ENCODE data around the gene ACSF2. TPM values are rescaled to one million over a fixed set of nuclear protein-coding genes. Genes with fewer than 3 reads are reported as not detected.

The ACSF2 gene
- total and polyA plus RNA-seq, 2 of the 13 experiments (the other 11 are each of a cell fraction or from before 2014, with no cell fraction given): 87.3 to 109 TPM

DNA sequence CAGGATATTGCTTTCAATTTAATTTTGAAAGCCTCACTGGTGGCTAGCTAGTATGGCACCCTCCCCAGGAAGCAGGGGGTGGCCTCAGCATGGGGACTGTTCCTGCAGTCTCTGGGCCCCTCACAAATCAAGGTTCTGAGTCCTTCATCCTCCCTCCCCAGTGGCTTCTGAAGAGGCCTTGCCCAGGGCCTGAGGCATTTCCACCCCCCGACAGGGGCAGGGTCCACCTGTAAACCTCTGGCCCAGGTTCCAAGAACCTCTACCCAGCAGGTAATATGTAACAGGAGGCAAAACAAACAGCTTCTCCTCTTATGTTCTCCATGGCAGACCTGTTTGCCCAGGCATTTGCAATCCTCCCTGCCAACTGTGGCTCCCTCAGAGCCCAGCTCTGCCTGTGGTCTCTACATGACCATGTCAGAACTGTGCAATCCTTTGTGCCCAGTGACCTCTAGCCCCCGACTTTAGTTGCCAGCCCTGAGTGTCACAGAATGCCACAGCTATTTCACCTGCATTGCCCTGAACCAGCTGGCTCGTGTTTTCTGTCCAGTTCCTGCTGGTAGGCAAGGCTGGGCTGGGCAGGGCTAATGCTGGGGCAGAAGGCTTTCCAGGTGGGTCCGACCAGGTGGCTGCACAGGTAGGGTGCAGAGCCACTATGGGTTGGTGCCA, 14.3 kb downstream of the ACSF2 start (continued):
- TF ChIP-seq, protein P1, sequence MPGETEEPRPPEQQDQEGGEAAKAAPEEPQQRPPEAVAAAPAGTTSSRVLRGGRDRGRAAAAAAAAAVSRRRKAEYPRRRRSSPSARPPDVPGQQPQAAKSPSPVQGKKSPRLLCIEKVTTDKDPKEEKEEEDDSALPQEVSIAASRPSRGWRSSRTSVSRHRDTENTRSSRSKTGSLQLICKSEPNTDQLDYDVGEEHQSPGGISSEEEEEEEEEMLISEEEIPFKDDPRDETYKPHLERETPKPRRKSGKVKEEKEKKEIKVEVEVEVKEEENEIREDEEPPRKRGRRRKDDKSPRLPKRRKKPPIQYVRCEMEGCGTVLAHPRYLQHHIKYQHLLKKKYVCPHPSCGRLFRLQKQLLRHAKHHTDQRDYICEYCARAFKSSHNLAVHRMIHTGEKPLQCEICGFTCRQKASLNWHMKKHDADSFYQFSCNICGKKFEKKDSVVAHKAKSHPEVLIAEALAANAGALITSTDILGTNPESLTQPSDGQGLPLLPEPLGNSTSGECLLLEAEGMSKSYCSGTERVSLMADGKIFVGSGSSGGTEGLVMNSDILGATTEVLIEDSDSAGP (CRISPR knock-in tag; IDR thresholded peaks at IDR 0.05; ENCODE audit: borderline replicate concordance): peak; percentile 68; the same call in 1 of the 2 replicates
- TF ChIP-seq, protein P2, sequence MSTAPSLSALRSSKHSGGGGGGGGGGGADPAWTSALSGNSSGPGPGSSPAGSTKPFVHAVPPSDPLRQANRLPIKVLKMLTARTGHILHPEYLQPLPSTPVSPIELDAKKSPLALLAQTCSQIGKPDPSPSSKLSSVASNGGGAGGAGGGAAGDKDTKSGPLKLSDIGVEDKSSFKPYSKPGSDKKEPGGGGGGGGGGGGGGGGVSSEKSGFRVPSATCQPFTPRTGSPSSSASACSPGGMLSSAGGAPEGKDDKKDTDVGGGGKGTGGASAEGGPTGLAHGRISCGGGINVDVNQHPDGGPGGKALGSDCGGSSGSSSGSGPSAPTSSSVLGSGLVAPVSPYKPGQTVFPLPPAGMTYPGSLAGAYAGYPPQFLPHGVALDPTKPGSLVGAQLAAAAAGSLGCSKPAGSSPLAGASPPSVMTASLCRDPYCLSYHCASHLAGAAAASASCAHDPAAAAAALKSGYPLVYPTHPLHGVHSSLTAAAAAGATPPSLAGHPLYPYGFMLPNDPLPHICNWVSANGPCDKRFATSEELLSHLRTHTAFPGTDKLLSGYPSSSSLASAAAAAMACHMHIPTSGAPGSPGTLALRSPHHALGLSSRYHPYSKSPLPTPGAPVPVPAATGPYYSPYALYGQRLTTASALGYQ (CRISPR knock-in tag; IDR thresholded peaks at IDR 0.05): no peak
- TF ChIP-seq SNAPC2 (CRISPR knock-in tag; IDR thresholded peaks at IDR 0.05) (no peak), ZSCAN31 (CRISPR knock-in tag; IDR thresholded peaks at IDR 0.05; ENCODE audit: low read depth) (no peak), NFE2L1 (CRISPR knock-in tag; IDR thresholded peaks at IDR 0.05; ENCODE audit: borderline replicate concordance) (no peak), ZNF75D (CRISPR knock-in tag; IDR thresholded peaks at IDR 0.05; ENCODE audit: borderline replicate concordance) (no peak), SP5 (CRISPR knock-in tag; IDR thresholded peaks at IDR 0.05; ENCODE audit: borderline replicate concordance, low read depth) (no peak), HIVEP1 (CRISPR knock-in tag; IDR thresholded peaks at IDR 0.05) (0 out of 2 replicates have a peak, but pooled peaks have one; percentile 63), FOXA1 (IDR thresholded peaks at IDR 0.05) (no peak), FOXA1 (CRISPR knock-in tag; IDR thresholded peaks at IDR 0.05) (peak; percentile 54; the same call in 1 of the 2 replicates), ZNF660 (CRISPR knock-in tag; IDR thresholded peaks at IDR 0.05; ENCODE audit: borderline replicate concordance, low read depth) (no peak), ZNF253 (CRISPR knock-in tag; IDR thresholded peaks at IDR 0.05; ENCODE audit: borderline replicate concordance) (no peak), ZNF552 (CRISPR knock-in tag; IDR thresholded peaks at IDR 0.05; ENCODE audit: borderline replicate concordance) (0 out of 2 replicates have a peak, but pooled peaks have one; percentile 10), PAX8 (CRISPR knock-in tag; IDR thresholded peaks at IDR 0.05; ENCODE audit: borderline replicate concordance) (no peak), ZNF20 (CRISPR knock-in tag; IDR thresholded peaks at IDR 0.05) (no peak), RFXAP (CRISPR knock-in tag; IDR thresholded peaks at IDR 0.05; ENCODE audit: borderline replicate concordance) (no peak), ZNF224 (CRISPR knock-in tag; IDR thresholded peaks at IDR 0.05) (no peak), NONO (IDR thresholded peaks at IDR 0.05) (no peak), NONO (CRISPR knock-in tag; conservative IDR thresholded peaks at IDR 0.05) (peak; percentile 61; the same call in 1 of the 2 replicates), POGZ (CRISPR knock-in tag; IDR thresholded peaks at IDR 0.05) (no peak)
- TF ChIP-seq, protein P3, sequence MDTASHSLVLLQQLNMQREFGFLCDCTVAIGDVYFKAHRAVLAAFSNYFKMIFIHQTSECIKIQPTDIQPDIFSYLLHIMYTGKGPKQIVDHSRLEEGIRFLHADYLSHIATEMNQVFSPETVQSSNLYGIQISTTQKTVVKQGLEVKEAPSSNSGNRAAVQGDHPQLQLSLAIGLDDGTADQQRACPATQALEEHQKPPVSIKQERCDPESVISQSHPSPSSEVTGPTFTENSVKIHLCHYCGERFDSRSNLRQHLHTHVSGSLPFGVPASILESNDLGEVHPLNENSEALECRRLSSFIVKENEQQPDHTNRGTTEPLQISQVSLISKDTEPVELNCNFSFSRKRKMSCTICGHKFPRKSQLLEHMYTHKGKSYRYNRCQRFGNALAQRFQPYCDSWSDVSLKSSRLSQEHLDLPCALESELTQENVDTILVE (CRISPR knock-in tag; IDR thresholded peaks at IDR 0.05): no peak
- TF ChIP-seq, protein P4, sequence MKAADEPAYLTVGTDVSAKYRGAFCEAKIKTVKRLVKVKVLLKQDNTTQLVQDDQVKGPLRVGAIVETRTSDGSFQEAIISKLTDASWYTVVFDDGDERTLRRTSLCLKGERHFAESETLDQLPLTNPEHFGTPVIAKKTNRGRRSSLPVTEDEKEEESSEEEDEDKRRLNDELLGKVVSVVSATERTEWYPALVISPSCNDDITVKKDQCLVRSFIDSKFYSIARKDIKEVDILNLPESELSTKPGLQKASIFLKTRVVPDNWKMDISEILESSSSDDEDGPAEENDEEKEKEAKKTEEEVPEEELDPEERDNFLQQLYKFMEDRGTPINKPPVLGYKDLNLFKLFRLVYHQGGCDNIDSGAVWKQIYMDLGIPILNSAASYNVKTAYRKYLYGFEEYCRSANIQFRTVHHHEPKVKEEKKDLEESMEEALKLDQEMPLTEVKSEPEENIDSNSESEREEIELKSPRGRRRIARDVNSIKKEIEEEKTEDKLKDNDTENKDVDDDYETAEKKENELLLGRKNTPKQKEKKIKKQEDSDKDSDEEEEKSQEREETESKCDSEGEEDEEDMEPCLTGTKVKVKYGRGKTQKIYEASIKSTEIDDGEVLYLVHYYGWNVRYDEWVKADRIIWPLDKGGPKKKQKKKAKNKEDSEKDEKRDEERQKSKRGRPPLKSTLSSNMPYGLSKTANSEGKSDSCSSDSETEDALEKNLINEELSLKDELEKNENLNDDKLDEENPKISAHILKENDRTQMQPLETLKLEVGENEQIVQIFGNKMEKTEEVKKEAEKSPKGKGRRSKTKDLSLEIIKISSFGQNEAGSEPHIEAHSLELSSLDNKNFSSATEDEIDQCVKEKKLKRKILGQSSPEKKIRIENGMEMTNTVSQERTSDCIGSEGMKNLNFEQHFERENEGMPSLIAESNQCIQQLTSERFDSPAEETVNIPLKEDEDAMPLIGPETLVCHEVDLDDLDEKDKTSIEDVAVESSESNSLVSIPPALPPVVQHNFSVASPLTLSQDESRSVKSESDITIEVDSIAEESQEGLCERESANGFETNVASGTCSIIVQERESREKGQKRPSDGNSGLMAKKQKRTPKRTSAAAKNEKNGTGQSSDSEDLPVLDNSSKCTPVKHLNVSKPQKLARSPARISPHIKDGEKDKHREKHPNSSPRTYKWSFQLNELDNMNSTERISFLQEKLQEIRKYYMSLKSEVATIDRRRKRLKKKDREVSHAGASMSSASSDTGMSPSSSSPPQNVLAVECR (CRISPR knock-in tag; IDR thresholded peaks at IDR 0.05; ENCODE audit: borderline replicate concordance): peak; percentile 48; the same call in 1 of the 2 replicates

Data from HepG2 (cell line).